GM19240 (cell line): ENCODE results near the gene FEZF1.

ENCODE experiments used
- DNase-seq: peaks from one replicate; pipeline ENCODE4 v3.0.0; 2011; ENCODE audit warnings: low spot score; ENCODE audit not compliant: insufficient read length

FEZF1 gene

GRCh38 chr7:122304319-122304975 is at the start of gene FEZF1:
Gene FEZF1 (minus strand): TSS chr7:122304750. CDS start chr7:122304437, 313 bp downstream.
- no peak for DNase-seq

GRCh38 chr7:122352454-122352853 is 47.9 kb upstream of the FEZF1 start:
- no peak for DNase-seq

GRCh38 chr7:122350701-122351100 is 46.2 kb upstream of the FEZF1 start:
- DNase-seq = no peak

GRCh38 chr7:122344303-122344620 is 39.7 kb upstream of the FEZF1 start:
- DNase-seq = no peak

- DNase-seq = no peak
Observed at GRCh38 chr7:122343601-122344302, 39.2 kb upstream of the FEZF1 start.

- no peak for DNase-seq
Observed at GRCh38 chr7:122340427-122340826, 35.9 kb upstream of the FEZF1 start.

GRCh38 chr7:122339145-122339904 is 34.8 kb upstream of the FEZF1 start:
- no peak for DNase-seq

GRCh38 chr7:122337011-122337410 is 32.5 kb upstream of the FEZF1 start:
- no peak for DNase-seq

GRCh38 chr7:122329145-122329802 is 24.7 kb upstream of the FEZF1 start:
- DNase-seq = no peak

GRCh38 chr7:122327969-122328368 is 23.4 kb upstream of the FEZF1 start:
- DNase-seq = no peak

GRCh38 chr7:122316467-122317388 is 12.2 kb upstream of the FEZF1 start:
- no peak for DNase-seq

GRCh38 chr7:122315507-122316466 is 11.2 kb upstream of the FEZF1 start:
- DNase-seq = no peak

- no peak for DNase-seq
Observed at GRCh38 chr7:122314284-122314683, 9.7 kb upstream of the FEZF1 start.

GRCh38 chr7:122312789-122313188 is 8.2 kb upstream of the FEZF1 start:
- DNase-seq = no peak

GRCh38 chr7:122311734-122312450 is 7.3 kb upstream of the FEZF1 start:
- no peak for DNase-seq

GRCh38 chr7:122311050-122311700 is 6.6 kb upstream of the FEZF1 start:
- no peak for DNase-seq

GRCh38 chr7:122310119-122311021 is 5.8 kb upstream of the FEZF1 start:
- no peak for DNase-seq

- no peak for DNase-seq
Observed at GRCh38 chr7:122309421-122309820, 4.9 kb upstream of the FEZF1 start.
